ENCODE data around the gene SHC1. TPM values are rescaled to one million over a fixed set of nuclear protein-coding genes. Genes with fewer than 3 reads are reported as not detected.

The SHC1 gene
- total RNA-seq, 1 donor from 2014 or later, result 251 TPM

DNA sequence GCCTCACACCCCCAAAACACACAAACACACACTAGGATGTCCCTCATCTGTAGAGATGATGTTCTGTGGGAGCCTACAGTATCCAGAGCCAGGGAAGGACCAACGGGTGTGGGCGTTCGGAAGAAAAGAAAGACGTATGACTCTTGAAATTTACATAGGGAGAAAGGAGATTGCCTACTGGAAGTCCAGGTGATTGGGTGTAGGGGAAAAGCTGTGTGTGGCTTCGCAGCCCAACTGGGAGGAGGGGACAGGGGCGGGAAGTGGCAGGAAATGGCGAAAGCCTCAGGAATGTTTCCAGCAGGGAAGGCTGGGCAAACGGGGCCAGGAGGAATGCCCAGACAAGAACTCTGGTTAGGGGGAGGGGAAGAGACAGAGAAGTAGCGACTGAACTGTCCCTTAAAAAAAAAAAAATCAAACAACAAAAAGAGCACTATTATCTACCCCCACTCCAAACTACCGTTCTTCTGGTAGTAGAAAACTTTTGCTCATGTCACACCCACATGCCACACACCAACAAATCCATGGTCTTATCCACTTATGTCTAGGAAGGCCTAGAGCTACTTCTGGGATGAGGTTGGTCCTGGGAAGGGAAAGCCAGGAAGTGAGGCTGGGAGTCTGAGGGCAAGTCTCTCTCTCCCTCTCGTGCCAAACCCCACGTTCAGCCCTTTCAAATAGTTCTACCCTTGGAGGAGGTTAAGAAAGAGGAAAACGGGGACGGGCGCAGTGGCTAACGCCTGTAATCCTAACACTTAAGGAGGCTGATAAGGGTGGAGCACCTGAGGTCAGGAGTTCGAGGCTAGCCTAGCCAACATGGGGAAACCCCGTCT, 2.2 kb upstream of the SHC1 start:
- no peak overlapping the region for H3K4me3 Mint-ChIP-seq (ENCODE audit: unreplicated experiment)
- peaks cover 48% of the 10 kb centered on the region for H3K4me1 Mint-ChIP-seq (ENCODE audit: low read depth)
- no peak overlapping the region for H3K27ac Mint-ChIP-seq (ENCODE audit: unreplicated experiment)
- no peaks in the 10 kb centered on the region for H3K9me3 Mint-ChIP-seq (ENCODE audit: low read depth)
- H3K36me3 Mint-ChIP-seq (ENCODE audit: low read depth), result peaks cover 9% of the 10 kb centered on the region
- DNase-seq (ENCODE audit: low spot score), result no peak
- H3K27me3 Mint-ChIP-seq (ENCODE audit: low read depth), result no peaks in the 10 kb centered on the region
- TF ChIP-seq, protein P1, sequence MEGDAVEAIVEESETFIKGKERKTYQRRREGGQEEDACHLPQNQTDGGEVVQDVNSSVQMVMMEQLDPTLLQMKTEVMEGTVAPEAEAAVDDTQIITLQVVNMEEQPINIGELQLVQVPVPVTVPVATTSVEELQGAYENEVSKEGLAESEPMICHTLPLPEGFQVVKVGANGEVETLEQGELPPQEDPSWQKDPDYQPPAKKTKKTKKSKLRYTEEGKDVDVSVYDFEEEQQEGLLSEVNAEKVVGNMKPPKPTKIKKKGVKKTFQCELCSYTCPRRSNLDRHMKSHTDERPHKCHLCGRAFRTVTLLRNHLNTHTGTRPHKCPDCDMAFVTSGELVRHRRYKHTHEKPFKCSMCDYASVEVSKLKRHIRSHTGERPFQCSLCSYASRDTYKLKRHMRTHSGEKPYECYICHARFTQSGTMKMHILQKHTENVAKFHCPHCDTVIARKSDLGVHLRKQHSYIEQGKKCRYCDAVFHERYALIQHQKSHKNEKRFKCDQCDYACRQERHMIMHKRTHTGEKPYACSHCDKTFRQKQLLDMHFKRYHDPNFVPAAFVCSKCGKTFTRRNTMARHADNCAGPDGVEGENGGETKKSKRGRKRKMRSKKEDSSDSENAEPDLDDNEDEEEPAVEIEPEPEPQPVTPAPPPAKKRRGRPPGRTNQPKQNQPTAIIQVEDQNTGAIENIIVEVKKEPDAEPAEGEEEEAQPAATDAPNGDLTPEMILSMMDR (IDR thresholded peaks at IDR 0.05), result no peak

DNA sequence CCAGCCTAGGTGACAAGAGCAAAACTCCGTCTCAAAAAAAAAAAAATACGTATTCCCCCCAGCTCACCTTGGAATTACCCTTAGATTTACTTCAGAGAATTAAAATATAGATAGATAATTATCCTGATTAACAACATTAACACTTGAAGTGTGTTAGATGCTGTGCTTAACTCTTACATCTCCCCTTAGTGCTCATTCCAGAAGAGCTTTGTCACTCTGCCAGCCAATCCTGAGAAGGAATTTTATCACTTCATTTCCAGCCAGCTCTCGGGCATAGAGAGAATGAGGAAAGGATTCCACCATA, 1.6 kb upstream of the SHC1 start:
- Mint-ChIP-seq H3K36me3 (ENCODE audit: low read depth) (peaks cover 9% of the 10 kb centered on the region), H3K4me3 (ENCODE audit: unreplicated experiment) (no peak overlapping the region), H3K27me3 (ENCODE audit: low read depth) (no peaks in the 10 kb centered on the region), H3K4me1 (ENCODE audit: low read depth) (peaks cover 51% of the 10 kb centered on the region), H3K27ac (ENCODE audit: unreplicated experiment) (no peak overlapping the region), H3K9me3 (ENCODE audit: low read depth) (no peaks in the 10 kb centered on the region)
- no peak for DNase-seq (ENCODE audit: low spot score)
- TF ChIP-seq, protein P1 (IDR thresholded peaks at IDR 0.05), result no peak

DNA sequence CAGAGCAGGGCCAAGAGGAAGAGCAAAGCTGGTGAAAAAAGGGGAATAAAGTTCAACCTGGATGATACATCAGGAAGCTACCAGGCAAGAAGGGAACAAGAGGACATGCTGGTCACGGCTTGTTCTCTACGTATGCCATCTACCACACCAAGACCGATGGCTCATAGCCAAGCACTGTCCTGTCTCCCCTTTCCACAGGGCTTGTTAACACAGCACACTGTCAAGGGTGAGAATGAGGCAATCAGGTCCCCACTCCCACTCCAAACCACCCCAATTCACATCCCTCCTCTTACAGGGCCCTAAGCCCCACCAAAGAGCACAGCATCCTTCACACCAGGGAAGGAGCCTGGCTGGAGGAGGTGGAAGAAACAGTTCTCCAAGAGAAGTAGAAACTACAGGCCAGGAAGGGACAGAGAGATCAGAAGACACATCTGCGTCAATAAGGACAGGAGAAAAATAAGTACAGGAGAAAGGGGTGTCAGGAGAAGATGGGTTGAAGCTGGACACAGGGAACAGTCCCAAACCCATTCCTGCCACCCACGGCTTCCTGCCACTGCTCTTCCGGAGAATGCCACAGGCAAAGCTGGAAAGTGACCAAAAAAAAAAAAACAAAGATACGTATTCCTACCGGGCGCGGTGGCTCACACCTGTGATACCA, 923 bp upstream of the SHC1 start:
- no peak overlapping the region for H3K4me3 Mint-ChIP-seq (ENCODE audit: unreplicated experiment)
- H3K9me3 Mint-ChIP-seq (ENCODE audit: low read depth), result no peaks in the 10 kb centered on the region
- peaks cover 52% of the 10 kb centered on the region for H3K4me1 Mint-ChIP-seq (ENCODE audit: low read depth)
- TF ChIP-seq, protein P1 (IDR thresholded peaks at IDR 0.05), result no peak
- peaks cover 9% of the 10 kb centered on the region for H3K36me3 Mint-ChIP-seq (ENCODE audit: low read depth)
- no peak for DNase-seq (ENCODE audit: low spot score)
- no peaks in the 10 kb centered on the region for H3K27me3 Mint-ChIP-seq (ENCODE audit: low read depth)
- H3K27ac Mint-ChIP-seq (ENCODE audit: unreplicated experiment), result no peak overlapping the region

DNA sequence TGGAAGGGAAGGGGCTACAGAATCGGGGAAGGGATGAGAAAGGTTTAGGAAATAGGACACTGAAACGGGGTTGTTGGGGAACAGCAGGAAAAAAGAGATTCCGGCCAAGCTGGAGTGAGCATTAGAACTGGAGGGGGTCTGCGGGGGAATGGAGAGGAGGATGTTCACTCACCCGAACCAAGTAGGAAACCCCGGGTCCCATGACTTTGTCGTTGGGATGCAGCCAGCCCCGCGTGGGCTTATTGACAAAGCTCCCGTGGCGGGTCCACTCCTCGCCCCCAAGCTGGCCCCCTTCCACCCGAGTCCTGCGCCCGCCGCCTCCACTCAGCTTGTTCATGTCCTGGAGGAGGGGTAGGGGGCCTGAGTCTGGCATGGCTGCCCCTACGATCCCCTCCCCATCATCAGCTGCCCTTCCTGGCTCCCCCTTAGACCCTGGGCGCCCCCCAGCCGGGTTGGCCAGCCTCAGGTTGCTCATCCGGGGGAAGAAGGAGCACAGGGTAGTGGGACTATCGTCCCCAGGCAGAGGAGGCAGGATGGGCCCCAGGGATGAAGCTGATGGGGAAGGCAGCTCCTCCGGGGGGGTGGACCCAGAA, 591 bp downstream of the SHC1 start:
- no peak overlapping the region for H3K27ac Mint-ChIP-seq (ENCODE audit: unreplicated experiment)
- DNase-seq (ENCODE audit: low spot score), result no peak

DNA sequence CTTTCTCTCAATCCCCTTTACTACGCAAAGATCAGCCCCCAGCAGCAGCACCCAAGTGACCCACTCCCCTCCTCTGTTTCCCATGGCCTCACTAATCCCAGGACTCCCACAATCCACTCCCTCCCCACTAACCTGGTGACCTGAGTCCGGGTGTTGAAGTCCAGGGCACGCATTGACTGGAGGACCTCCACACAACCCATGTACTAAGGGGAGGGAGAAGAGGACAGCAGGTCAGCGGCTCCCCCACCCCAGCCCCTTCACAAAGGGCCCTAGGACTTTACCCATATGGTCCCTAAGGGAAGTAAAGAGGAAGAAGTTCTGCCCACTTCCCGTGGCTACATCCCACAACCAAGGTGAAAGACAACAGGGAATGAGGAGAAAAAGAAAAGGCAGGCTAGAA, 1.3 kb downstream of the SHC1 start:
- H3K27me3 Mint-ChIP-seq (ENCODE audit: low read depth), result no peaks in the 10 kb centered on the region
- H3K27ac Mint-ChIP-seq (ENCODE audit: unreplicated experiment), result no peak overlapping the region
- peaks cover 52% of the 10 kb centered on the region for H3K4me1 Mint-ChIP-seq (ENCODE audit: low read depth)
- no peak for DNase-seq (ENCODE audit: low spot score)
- TF ChIP-seq, protein P1 (IDR thresholded peaks at IDR 0.05), result no peak
- peaks cover 15% of the 10 kb centered on the region for H3K36me3 Mint-ChIP-seq (ENCODE audit: low read depth)
- H3K4me3 Mint-ChIP-seq (ENCODE audit: unreplicated experiment), result no peak overlapping the region
- no peaks in the 10 kb centered on the region for H3K9me3 Mint-ChIP-seq (ENCODE audit: low read depth)

More for the DNA sequence above, 591 bp downstream of the SHC1 start:
- peaks cover 52% of the 10 kb centered on the region for H3K4me1 Mint-ChIP-seq (ENCODE audit: low read depth)
- no peak overlapping the region for H3K4me3 Mint-ChIP-seq (ENCODE audit: unreplicated experiment)
- TF ChIP-seq, protein P1 (IDR thresholded peaks at IDR 0.05), result no peak
- H3K9me3 Mint-ChIP-seq (ENCODE audit: low read depth), result no peaks in the 10 kb centered on the region
- H3K36me3 Mint-ChIP-seq (ENCODE audit: low read depth), result peaks cover 15% of the 10 kb centered on the region
- no peaks in the 10 kb centered on the region for H3K27me3 Mint-ChIP-seq (ENCODE audit: low read depth)

All from chondrocyte (in vitro differentiated cells).